Spinal cord (tissue), 10 donors: ENCODE data around the gene CHST14. TPM values are rescaled to one million over a fixed set of nuclear protein-coding genes. Genes with fewer than 3 reads are reported as not detected.

Source experiments
- DNase-seq, 6 donors: peaks; one replicate each; pipeline versions ENCODE4 v3.0.0 to v3.0.0-alpha.2; 2013 to 2015; ENCODE audit warnings: low spot score in 6 of 6, low read depth in 4 of 6
- H3K27ac ChIP-seq: one replicate; pipeline ENCODE4 v1.5.1; 2013; ENCODE audit warnings: low read depth, low read length, control low read depth
- H3K27me3 ChIP-seq: one replicate; pipeline ENCODE4 v1.6.1; 2013; ENCODE audit warnings: low read length; ENCODE audit not compliant: control insufficient read depth, insufficient read depth
- H3K36me3 ChIP-seq: one replicate; pipeline ENCODE4 v1.6.1; 2013; ENCODE audit warnings: low read length; ENCODE audit not compliant: control insufficient read depth, insufficient read depth
- H3K4me1 ChIP-seq: one replicate; pipeline ENCODE4 v1.6.1; 2013; ENCODE audit warnings: low read length; ENCODE audit not compliant: control insufficient read depth, insufficient read depth
- H3K4me3 ChIP-seq: one replicate; pipeline ENCODE4 v1.5.1; 2013; ENCODE audit warnings: low read depth, low read length, control low read depth
- H3K9me3 ChIP-seq: one replicate; pipeline ENCODE4 v1.6.1; 2013; ENCODE audit warnings: low read length; ENCODE audit not compliant: control insufficient read depth, insufficient read depth
- WGBS: methylation state at CpG from one replicate; pipeline ENCODE4 v1.1.5; 2013; ENCODE audit warnings: missing lambda C conversion rate; ENCODE audit not compliant: insufficient coverage; 5-methylcytosine and 5-hydroxymethylcytosine counted together
- polyA plus RNA-seq, 2 donors: library from polyadenylated mRNA; unstranded; fragments of 120-200 nt; gene quantifications; one replicate each; pipeline ENCODE4 v1.2.1, GENCODE V29; 2013; ENCODE audit not compliant: insufficient read length in 2 of 2
- total RNA-seq, 2 donors: library from RNA; depleted of rRNA in 1 of 2; stranded (reverse); fragments of 120-200 nt in 1 of 2; fragments of >200 nt in 1 of 2; gene quantifications; one replicate each; pipeline versions ENCODE4 v1.2.3 to v1.2.4, GENCODE V29; 2013 to 2014
- donor health status: healthy.

CHST14 gene
- total and polyA plus RNA-seq, 4 donors: 5.4 to 21.9 (median 18.3) TPM

DNA sequence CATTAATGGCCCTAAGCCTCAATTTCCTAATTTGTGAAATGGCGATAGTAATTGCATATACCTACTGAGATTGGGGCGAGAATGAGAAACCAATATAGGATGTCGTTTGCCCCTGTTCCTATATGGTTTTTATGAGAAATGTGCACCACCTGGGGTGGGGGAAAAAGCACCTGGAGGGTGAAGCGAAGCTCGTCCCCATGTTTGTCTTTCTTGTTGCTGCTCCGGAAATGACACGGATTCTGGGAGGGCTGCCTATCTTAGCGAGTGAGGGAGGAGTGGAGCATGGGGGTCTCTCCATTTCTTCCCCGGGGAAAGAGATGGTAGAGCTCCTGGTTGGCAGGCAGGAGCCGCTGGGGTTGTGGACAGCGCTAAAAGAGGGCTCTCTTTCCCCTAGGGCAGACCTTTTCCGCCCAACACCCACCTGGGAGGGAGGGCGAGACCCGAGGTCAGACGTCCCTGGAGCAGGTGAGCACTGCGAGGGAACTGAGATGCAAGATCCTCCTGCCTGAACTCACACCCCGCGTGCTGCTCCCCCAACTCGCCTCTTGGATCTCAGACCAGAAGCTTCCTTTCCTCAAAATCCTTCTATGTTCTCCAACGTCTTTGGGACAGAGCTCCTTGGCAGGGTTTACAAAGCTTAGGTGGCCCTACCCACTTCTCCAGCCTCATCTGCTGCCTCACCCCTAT is 35.6 kb upstream of the CHST14 start:
- WGBS: 38% methylated on average over 19 of the region's 20 CpGs
- H3K9me3 ChIP-seq: no peaks in the 10 kb centered on the region
- H3K27ac ChIP-seq: no peak overlapping the region
- no peaks in the 10 kb centered on the region for H3K36me3 ChIP-seq
- peaks cover 50% of the 10 kb centered on the region for H3K4me1 ChIP-seq
- H3K4me3 ChIP-seq: no peak overlapping the region
- H3K27me3 ChIP-seq: peaks cover 60% of the 10 kb centered on the region
- DNase-seq: no peak

DNA sequence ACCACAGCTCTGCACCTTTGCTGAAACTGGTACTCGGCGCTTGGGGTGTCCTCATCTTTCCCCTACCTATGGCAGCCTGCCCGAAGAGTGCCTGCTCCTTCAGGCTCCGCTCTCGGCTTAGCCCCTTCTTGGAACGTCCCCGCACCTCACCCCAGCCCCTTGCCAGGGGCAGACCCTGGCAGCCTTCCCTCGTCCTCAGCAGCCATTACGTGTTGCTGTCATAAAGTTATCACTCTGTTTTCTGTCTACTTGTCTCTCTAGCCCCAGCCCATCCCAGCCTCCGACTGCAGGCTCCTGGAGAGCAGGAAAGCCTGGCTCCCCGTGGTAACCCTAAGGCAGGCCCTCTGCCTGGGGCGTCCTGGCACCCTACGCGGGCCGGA is 35.1 kb upstream of the CHST14 start:
- peaks cover 53% of the 10 kb centered on the region for H3K4me1 ChIP-seq
- WGBS: 8% methylated on average over 13 of the region's 15 CpGs
- no peaks in the 10 kb centered on the region for H3K9me3 ChIP-seq
- no peak overlapping the region for H3K4me3 ChIP-seq
- H3K27me3 ChIP-seq: peaks cover 62% of the 10 kb centered on the region
- DNase-seq: no peak
- no peak overlapping the region for H3K27ac ChIP-seq
- H3K36me3 ChIP-seq: no peaks in the 10 kb centered on the region

DNA sequence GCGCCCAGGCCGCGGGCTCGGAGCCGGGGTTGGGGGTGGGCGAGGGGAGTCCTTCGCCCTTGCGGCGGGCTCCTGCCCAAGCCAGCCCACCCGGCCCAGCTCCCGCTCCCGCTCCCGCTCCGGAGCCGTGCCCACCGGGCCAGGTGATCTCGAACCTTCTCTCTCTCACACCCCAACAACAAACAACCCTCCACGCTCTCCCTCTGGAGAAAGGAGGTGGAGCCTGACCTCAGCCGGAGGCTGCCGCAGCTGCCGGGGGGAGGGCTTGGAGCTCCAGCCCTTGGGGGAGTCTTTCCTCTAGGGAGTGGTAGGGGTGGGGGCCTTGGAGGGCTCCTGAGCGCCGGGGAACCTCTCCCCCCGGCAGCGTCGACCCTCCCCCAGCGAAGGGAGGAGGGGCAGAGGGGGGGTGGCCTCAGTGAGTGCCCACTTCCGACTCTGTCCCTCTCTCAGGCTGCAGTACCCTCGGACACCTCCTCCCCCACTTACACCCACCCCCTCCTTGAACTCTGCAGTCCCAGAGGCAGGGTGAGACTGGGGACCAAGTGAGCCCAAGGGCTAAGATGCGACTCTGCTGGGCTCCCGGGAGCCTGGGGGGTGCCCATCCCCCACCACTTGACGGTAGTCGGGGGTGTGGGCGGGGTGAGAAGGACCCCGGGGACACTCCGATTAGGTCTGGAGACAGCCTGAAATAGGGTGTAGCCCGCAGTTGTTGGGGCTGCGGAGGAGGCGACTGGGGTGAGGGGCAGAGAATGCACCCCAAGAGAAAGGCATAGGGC is 34.5 kb upstream of the CHST14 start:
- Histone ChIP-seq H3K27ac (no peak overlapping the region), H3K4me1 (peaks cover 53% of the 10 kb centered on the region), H3K36me3 (no peaks in the 10 kb centered on the region), H3K9me3 (no peaks in the 10 kb centered on the region), H3K4me3 (peak overlapping the region; percentile 41), H3K27me3 (peaks cover 62% of the 10 kb centered on the region)
- 1% methylated on average over 14 of the region's 39 CpGs for WGBS
- no peak for DNase-seq

DNA sequence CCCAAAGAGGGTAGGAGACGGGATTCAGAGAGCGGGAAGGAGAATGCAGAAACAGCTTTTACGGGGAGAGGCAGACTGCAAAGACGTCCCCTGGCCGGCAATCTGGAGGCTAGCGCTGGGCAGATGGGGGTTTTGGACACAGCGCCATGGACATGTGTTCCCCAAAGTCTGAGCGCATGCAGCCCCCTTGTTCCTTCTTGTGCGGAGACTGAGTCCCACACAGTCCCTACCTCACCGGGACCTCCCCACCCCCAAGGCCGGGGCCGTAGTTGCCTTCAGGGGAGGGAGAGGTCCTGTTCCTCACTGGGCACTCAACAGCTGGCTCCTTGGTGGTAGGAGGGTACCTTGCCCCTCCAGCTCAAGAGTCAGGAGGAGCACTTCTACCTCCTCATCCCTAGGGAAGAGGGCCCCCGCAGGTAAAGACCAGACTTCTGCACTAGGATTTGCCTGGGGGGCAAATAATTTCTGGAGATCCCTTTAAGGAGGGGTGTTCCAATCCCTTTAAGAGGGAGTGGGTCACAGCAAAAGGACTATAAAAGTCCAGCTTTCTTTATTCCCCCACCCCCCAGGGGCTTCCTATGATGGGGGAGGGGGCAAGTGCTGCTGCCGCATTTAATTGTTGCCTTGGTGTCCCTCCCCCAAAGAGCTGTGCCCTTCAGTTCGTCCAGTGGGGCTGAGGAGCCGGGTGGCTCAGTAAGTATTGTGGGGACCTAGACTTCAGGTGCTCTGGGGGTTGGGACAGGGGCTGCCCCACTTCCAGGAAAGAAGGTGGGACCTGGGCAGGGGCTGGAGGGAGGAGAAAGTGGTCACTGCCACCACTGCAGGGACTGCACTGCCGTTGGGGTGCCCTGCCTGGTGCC is 33.7 kb upstream of the CHST14 start:
- H3K27me3 ChIP-seq: peaks cover 62% of the 10 kb centered on the region
- WGBS: 2% methylated on average over 10 of the region's 17 CpGs
- no peak overlapping the region for H3K27ac ChIP-seq
- H3K4me1 ChIP-seq: peaks cover 53% of the 10 kb centered on the region
- H3K4me3 ChIP-seq: peak overlapping the region; percentile 41
- no peaks in the 10 kb centered on the region for H3K9me3 ChIP-seq
- H3K36me3 ChIP-seq: no peaks in the 10 kb centered on the region
- peak in 1 of 6 donors; percentile 33 for DNase-seq

DNA sequence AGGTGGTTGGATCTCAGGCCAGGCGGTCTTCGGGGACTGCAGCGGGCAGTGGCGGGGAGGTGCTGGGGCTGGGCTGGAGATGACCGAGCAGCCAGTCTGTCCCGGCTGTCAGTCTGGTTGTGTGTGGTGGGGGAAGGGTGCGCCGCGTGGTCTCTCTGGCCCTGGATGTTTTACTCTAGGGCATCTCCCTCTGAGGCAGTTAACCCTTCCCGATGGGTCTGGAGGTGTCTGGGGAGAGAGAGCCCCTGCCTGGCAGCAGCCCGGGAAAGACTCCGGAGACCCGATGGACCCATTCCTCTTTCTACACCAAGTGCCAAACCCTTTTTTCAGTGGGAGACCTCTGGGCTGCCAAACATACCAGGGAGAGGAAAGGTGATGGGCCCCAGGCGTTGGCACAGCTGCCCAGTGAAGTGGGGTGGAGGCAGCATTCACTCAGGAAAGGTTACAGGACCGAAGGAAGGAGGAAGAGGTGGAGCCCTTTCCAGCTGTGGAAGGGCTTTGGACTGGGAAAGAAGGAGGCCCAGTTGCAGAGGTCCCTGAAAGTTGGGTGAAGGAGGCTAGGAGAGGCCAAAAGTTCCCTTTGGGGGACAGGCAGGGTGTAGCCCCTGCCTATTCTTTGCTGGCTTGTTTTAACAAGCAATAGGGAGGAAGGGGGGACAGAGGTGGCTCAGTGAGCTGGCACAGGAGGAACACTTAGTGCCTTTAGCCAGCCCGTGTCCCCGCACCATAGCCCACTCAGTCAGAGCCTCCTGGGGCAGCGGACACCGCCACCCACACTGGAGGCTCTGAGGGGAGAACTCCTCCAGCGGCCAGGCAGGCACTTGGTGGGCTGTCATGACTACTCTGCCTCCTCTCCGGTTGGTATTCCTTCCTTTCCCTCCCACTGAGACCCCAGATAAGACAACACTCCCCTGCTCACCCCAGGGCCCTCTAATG is 32.8 kb upstream of the CHST14 start:
- H3K27me3 ChIP-seq: peaks cover 62% of the 10 kb centered on the region
- peaks cover 60% of the 10 kb centered on the region for H3K4me1 ChIP-seq
- no peak overlapping the region for H3K4me3 ChIP-seq
- WGBS: 27% methylated on average over 18 of the region's 21 CpGs
- no peaks in the 10 kb centered on the region for H3K36me3 ChIP-seq
- no peak for DNase-seq
- no peaks in the 10 kb centered on the region for H3K9me3 ChIP-seq
- no peak overlapping the region for H3K27ac ChIP-seq

DNA sequence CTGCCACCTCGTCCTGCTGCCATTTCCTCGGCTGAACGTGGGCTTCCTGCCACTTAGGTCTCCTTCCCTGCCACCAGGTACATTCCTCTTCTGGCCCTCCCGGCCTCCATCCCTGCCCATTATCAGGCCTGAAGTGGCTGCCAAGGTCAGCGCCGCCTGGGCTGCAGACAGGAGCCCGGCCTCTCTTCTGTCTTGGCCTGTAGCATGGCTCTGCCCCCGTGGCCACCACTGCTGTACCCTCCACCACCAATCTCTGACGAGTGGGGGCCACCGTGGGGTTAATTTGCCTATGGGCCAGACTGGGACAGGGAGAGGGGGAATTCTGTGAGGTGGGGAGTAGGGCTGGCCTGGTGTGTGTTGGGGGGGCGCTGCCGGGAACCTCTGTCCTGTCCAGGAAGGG is 32.1 kb upstream of the CHST14 start:
- no peak for DNase-seq
- WGBS: 64% methylated on average over 9 of the region's 12 CpGs
- peaks cover 65% of the 10 kb centered on the region for H3K4me1 ChIP-seq
- H3K9me3 ChIP-seq: no peaks in the 10 kb centered on the region
- H3K27me3 ChIP-seq: peaks cover 62% of the 10 kb centered on the region
- H3K36me3 ChIP-seq: no peaks in the 10 kb centered on the region
- H3K4me3 ChIP-seq: no peak overlapping the region
- H3K27ac ChIP-seq: no peak overlapping the region

DNA sequence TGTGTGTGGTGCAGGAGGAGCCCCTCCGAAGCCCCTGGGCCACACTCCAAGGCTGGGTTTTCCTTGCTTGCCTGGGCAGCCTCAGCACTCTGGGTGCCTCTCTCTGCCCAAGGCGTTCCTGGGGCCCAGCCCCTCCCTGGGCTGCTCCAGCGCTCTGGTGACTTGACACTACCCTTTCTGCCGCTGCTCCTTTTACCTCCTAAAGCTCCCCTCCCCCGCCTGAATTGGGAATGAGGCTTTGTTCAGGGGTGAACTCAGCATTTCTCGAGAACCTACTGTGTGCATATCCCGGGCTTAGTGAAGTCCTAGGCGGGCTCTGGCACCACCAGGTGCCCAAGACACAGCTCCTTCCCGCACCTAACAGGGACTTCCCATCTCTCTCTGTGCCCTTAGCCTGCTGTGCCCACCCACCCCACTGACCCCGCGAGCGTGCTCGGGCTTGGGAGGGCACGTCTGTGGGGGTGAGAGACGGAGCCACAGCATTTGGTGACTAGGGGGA is 31.3 kb upstream of the CHST14 start:
- H3K9me3 ChIP-seq: no peaks in the 10 kb centered on the region
- peaks cover 65% of the 10 kb centered on the region for H3K4me1 ChIP-seq
- no peak overlapping the region for H3K27ac ChIP-seq
- no peaks in the 10 kb centered on the region for H3K36me3 ChIP-seq
- peaks cover 59% of the 10 kb centered on the region for H3K27me3 ChIP-seq
- WGBS: 9% methylated on average over 8 of the region's 15 CpGs
- peak in 1 of 6 donors; percentile 31 for DNase-seq
- H3K4me3 ChIP-seq: peak overlapping the region; percentile 56

DNA sequence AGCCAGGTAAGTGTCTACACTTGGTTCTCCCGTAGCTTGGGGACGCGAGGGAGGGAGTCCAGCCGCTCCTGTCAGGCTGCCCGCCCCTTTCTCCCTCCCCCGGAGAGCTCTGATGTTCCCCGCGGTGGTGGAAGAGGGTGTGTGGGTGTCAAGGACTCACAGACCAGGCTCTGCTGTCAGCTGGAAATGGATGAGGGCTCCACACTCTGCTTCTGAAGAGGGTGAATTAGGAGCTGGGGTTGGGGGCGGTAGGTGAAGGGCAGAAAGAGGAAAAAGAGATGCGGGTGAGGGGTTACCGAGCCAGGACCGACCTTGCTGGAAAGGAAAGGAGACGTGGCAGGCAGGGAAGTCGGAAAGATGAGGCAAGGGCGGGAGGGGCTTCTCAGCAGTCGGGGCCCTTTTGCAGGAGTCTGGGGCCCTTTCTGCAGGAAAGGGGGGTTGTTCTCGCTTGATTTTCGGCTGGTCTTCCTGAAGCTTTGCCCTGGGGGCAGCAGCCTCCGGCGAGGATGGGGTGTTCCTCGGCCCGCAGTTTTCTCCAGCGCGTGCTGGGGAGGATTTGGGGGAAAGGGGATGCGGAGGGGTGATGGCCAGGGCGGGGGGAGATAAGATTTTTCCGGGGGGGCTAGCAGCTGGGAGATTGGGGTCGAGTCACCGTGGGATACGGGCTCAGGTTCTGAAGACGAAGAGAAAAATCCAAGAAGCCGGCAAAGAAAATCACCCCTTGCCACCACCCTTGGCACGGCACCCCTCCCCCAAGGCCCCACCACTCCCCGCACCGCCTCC is 30.6 kb upstream of the CHST14 start:
- Histone ChIP-seq H3K27ac (no peak overlapping the region), H3K4me1 (peaks cover 64% of the 10 kb centered on the region), H3K36me3 (no peaks in the 10 kb centered on the region), H3K9me3 (no peaks in the 10 kb centered on the region), H3K27me3 (peaks cover 52% of the 10 kb centered on the region), H3K4me3 (peak overlapping the region; percentile 56)
- peak in 2 of 6 donors; percentile 35 to 38 for DNase-seq
- under 1% methylated on average over 25 of the region's 35 CpGs for WGBS
